ACC112 (cell line): ENCODE measurements around the gene UGGT1.

Experiments used
- H2AFZ ChIP-seq: fragments of 200-600 bp; sonication (generic); one replicate; pipeline ENCODE4 v1.6.0; 2017; ENCODE audit warnings: antibody characterized with exemption, low read length; ENCODE audit not compliant: unreplicated experiment
- H3K27ac ChIP-seq: fragments of 200-600 bp; sonication (generic); 2 replicates; pipeline ENCODE4 v1.5.1; 2014; ENCODE audit warnings: low read depth, mild to moderate bottlenecking, antibody characterized with exemption, low read length, moderate library complexity
- H3K27me3 ChIP-seq: fragments of 200-600 bp; sonication (generic); 2 replicates; pipeline ENCODE4 v1.6.1; 2014; ENCODE audit warnings: mild to moderate bottlenecking, antibody characterized with exemption, low read length, moderate library complexity, mixed read lengths; ENCODE audit not compliant: insufficient read depth
- H3K36me3 ChIP-seq: fragments of 200-600 bp; sonication (generic); 2 replicates; pipeline ENCODE4 v1.6.1; 2016; ENCODE audit warnings: mild to moderate bottlenecking, antibody characterized with exemption, low read length, moderate library complexity, mixed read lengths; ENCODE audit not compliant: insufficient read depth
- H3K4me1 ChIP-seq: fragments of 200-600 bp; sonication (generic); one replicate; pipeline ENCODE4 v1.6.1; 2016; ENCODE audit warnings: low read length, mixed read lengths; ENCODE audit not compliant: insufficient read depth, unreplicated experiment, control insufficient read depth
- H3K4me3 ChIP-seq: fragments of 200-600 bp; sonication (generic); 2 replicates; pipeline ENCODE4 v1.5.1; 2014; ENCODE audit warnings: mild to moderate bottlenecking, low read depth, low read length
- H3K79me2 ChIP-seq: fragments of 200-600 bp; sonication (generic); one replicate; pipeline ENCODE4 v1.6.0; 2016; ENCODE audit warnings: low read length; ENCODE audit not compliant: control insufficient read depth, unreplicated experiment, insufficient read depth

The UGGT1 gene

GRCh38 chr2:128109243-128109642, 18.2 kb downstream of the UGGT1 start:
- Histone ChIP-seq H3K79me2 (peaks cover 3% of the 10 kb centered on the region), H2AFZ (no peak overlapping the region), H3K4me1 (peaks cover 2% of the 10 kb centered on the region), H3K27me3 (no peaks in the 10 kb centered on the region), H3K36me3 (peaks cover 9% of the 10 kb centered on the region; the same call in 1 of the 2 replicates), H3K4me3 (no peak overlapping the region), H3K27ac (no peak overlapping the region)

- no peaks in the 10 kb centered on the region for H3K4me1 ChIP-seq
- H3K27me3 ChIP-seq: no peaks in the 10 kb centered on the region
- H2AFZ ChIP-seq: no peak overlapping the region
- no peak overlapping the region for H3K27ac ChIP-seq
- no peak overlapping the region for H3K4me3 ChIP-seq
- peaks cover 23% of the 10 kb centered on the region for H3K36me3 ChIP-seq
- H3K79me2 ChIP-seq: no peaks in the 10 kb centered on the region
These were observed 25.1 kb downstream of the UGGT1 start for GRCh38 chr2:128115921-128116623.

- no peaks in the 10 kb centered on the region for H3K27me3 ChIP-seq
- no peaks in the 10 kb centered on the region for H3K4me1 ChIP-seq
- H3K36me3 ChIP-seq: peaks cover 20% of the 10 kb centered on the region
- no peaks in the 10 kb centered on the region for H3K79me2 ChIP-seq
- no peak overlapping the region for H3K27ac ChIP-seq
- H2AFZ ChIP-seq: no peak overlapping the region
- H3K4me3 ChIP-seq: no peak overlapping the region
These were observed 43.6 kb downstream of the UGGT1 start for GRCh38 chr2:128134573-128134972.

- no peak overlapping the region for H3K4me3 ChIP-seq
- no peaks in the 10 kb centered on the region for H3K27me3 ChIP-seq
- H3K79me2 ChIP-seq: no peaks in the 10 kb centered on the region
- H3K4me1 ChIP-seq: no peaks in the 10 kb centered on the region
- no peak overlapping the region for H2AFZ ChIP-seq
- H3K27ac ChIP-seq: no peak overlapping the region
- H3K36me3 ChIP-seq: peaks cover 18% of the 10 kb centered on the region
These were observed 46.2 kb downstream of the UGGT1 start for GRCh38 chr2:128137094-128137616.

GRCh38 chr2:128139624-128140023, 48.6 kb downstream of the UGGT1 start:
- H3K4me1 ChIP-seq: no peaks in the 10 kb centered on the region
- H3K27me3 ChIP-seq: no peaks in the 10 kb centered on the region
- no peaks in the 10 kb centered on the region for H3K79me2 ChIP-seq
- H2AFZ ChIP-seq: no peak overlapping the region
- peaks cover 23% of the 10 kb centered on the region for H3K36me3 ChIP-seq
- H3K27ac ChIP-seq: no peak overlapping the region
- no peak overlapping the region for H3K4me3 ChIP-seq

GRCh38 chr2:128145651-128146050, 54.7 kb downstream of the UGGT1 start:
- H2AFZ ChIP-seq: no peak overlapping the region
- peaks cover 2% of the 10 kb centered on the region for H3K79me2 ChIP-seq
- H3K4me1 ChIP-seq: no peaks in the 10 kb centered on the region
- no peak overlapping the region for H3K27ac ChIP-seq
- H3K27me3 ChIP-seq: no peaks in the 10 kb centered on the region
- no peak overlapping the region for H3K4me3 ChIP-seq
- H3K36me3 ChIP-seq: 0 out of 2 replicates have a peak, but pooled peaks cover 9% of the 10 kb centered on the region

- Histone ChIP-seq H3K27ac (no peak overlapping the region), H3K36me3 (peaks cover 9% of the 10 kb centered on the region; the same call in 1 of the 2 replicates)
These were observed 62.8 kb downstream of the UGGT1 start for GRCh38 chr2:128153786-128154185.

GRCh38 chr2:128154225-128154624, 63.2 kb downstream of the UGGT1 start:
- H3K79me2 ChIP-seq: no peaks in the 10 kb centered on the region
- H3K27me3 ChIP-seq: no peaks in the 10 kb centered on the region

More at GRCh38 chr2:128153786-128154185, 62.8 kb downstream of the UGGT1 start:
- Histone ChIP-seq H3K79me2 (no peaks in the 10 kb centered on the region), H3K4me3 (no peak overlapping the region), H3K27me3 (no peaks in the 10 kb centered on the region), H3K4me1 (no peaks in the 10 kb centered on the region), H2AFZ (no peak overlapping the region)

GRCh38 chr2:128155970-128156369, 65.0 kb downstream of the UGGT1 start:
- Histone ChIP-seq H3K4me1 (no peaks in the 10 kb centered on the region), H3K79me2 (no peaks in the 10 kb centered on the region), H3K27me3 (no peaks in the 10 kb centered on the region), H2AFZ (no peak overlapping the region), H3K27ac (no peak overlapping the region), H3K36me3 (peaks cover 9% of the 10 kb centered on the region; the same call in 1 of the 2 replicates), H3K4me3 (no peak overlapping the region)

More at GRCh38 chr2:128154225-128154624, 63.2 kb downstream of the UGGT1 start:
- no peaks in the 10 kb centered on the region for H3K4me1 ChIP-seq
- peaks cover 9% of the 10 kb centered on the region; the same call in 1 of the 2 replicates for H3K36me3 ChIP-seq
- no peak overlapping the region for H2AFZ ChIP-seq
- H3K27ac ChIP-seq: no peak overlapping the region
- H3K4me3 ChIP-seq: no peak overlapping the region

- Histone ChIP-seq H3K79me2 (no peaks in the 10 kb centered on the region), H3K4me3 (no peak overlapping the region), H3K36me3 (peaks cover 9% of the 10 kb centered on the region; the same call in 1 of the 2 replicates), H3K27me3 (no peaks in the 10 kb centered on the region), H3K4me1 (no peaks in the 10 kb centered on the region), H2AFZ (no peak overlapping the region), H3K27ac (no peak overlapping the region)
These were observed 65.8 kb downstream of the UGGT1 start for GRCh38 chr2:128156812-128157211.

GRCh38 chr2:128157644-128158043, 66.6 kb downstream of the UGGT1 start:
- Histone ChIP-seq H3K36me3 (peaks cover 9% of the 10 kb centered on the region; the same call in 1 of the 2 replicates), H3K79me2 (no peaks in the 10 kb centered on the region), H3K27ac (no peak overlapping the region), H2AFZ (no peak overlapping the region), H3K4me1 (no peaks in the 10 kb centered on the region), H3K4me3 (no peak overlapping the region), H3K27me3 (no peaks in the 10 kb centered on the region)
